ENCODE measurements around the gene LCE1F. TPM values are rescaled to one million over a fixed set of nuclear protein-coding genes. Genes with fewer than 3 reads are reported as not detected.

Gene LCE1F
- total RNA-seq, 4 donors from 2014 or later = not detected

- TF ChIP-seq POLR2A (IDR thresholded peaks at IDR 0.05; ENCODE audit: low read depth) = no peak
- no peak for TF ChIP-seq POLR2AphosphoS5 (IDR thresholded peaks at IDR 0.05)
- no peak for TF ChIP-seq EP300 (IDR thresholded peaks at IDR 0.05)
- TF ChIP-seq CTCF (IDR thresholded peaks at IDR 0.05) = no peak
- intact Hi-C loops (cut with DNase I) = no loop called here
- WGBS = 53% methylated on average over 5 of the region's 5 CpGs
Measured at GRCh38 chr1:152823294-152823693, 48.4 kb downstream of the LCE1F start.

GRCh38 chr1:152824964-152825363, 50.0 kb downstream of the LCE1F start:
- Histone ChIP-seq H3K27me3 (peaks cover 0 to 6% (median 0%) of the 10 kb centered on the region in 4 donors), H3K36me3 (no peaks in the 10 kb centered on the region), H3K4me3 (no peak overlapping the region), H3K9me3 (no peaks in the 10 kb centered on the region), H3K4me1 (no peaks in the 10 kb centered on the region), H3K27ac (replicated peaks in 1 of 4) (no peak overlapping the region)
- no peak for TF ChIP-seq POLR2A (IDR thresholded peaks at IDR 0.05; ENCODE audit: low read depth)
- no peak for TF ChIP-seq CTCF (IDR thresholded peaks at IDR 0.05)
- no peak for TF ChIP-seq EP300 (IDR thresholded peaks at IDR 0.05)
- TF ChIP-seq POLR2AphosphoS5 (IDR thresholded peaks at IDR 0.05) = no peak
- DNase-seq (ENCODE audit: extremely low spot score) = no peak
- intact Hi-C loops (cut with DNase I) = no loop called here

More at GRCh38 chr1:152823294-152823693, 48.4 kb downstream of the LCE1F start:
- H3K36me3 ChIP-seq = no peaks in the 10 kb centered on the region
- no peaks in the 10 kb centered on the region for H3K9me3 ChIP-seq
- H3K27ac ChIP-seq (replicated peaks in 1 of 4) = no peak overlapping the region
- H3K27me3 ChIP-seq = peaks cover 0 to 6% (median 0%) of the 10 kb centered on the region in 4 donors
- no peaks in the 10 kb centered on the region for H3K4me1 ChIP-seq
- DNase-seq (ENCODE audit: extremely low spot score) = no peak
- H3K4me3 ChIP-seq = no peak overlapping the region

Other genes with a start within 250 kb of the LCE1F start
- not detected for gene LCE3E, start 208.4 kb upstream of the LCE1F start, total RNA-seq
- not detected for gene LCE3D, start 194.6 kb upstream of the LCE1F start, total RNA-seq
- not detected for gene LCE3C, start 174.9 kb upstream of the LCE1F start, total RNA-seq
- not detected for gene LCE3B, start 161.3 kb upstream of the LCE1F start, total RNA-seq
- gene LCE3A, start 152.0 kb upstream of the LCE1F start, total RNA-seq = not detected
- not detected for gene LCE2D, start 111.8 kb upstream of the LCE1F start, total RNA-seq
- gene LCE2C, start 99.9 kb upstream of the LCE1F start, total RNA-seq = not detected
- gene LCE2B, start 89.0 kb upstream of the LCE1F start, total RNA-seq = not detected
- gene LCE2A, start 76.8 kb upstream of the LCE1F start, total RNA-seq = not detected
- not detected for gene LCE4A, start 67.0 kb upstream of the LCE1F start, total RNA-seq
- not detected for gene KPRP, start 17.1 kb upstream of the LCE1F start, total RNA-seq
- not detected for gene LCE1E, start 11.1 kb downstream of the LCE1F start, total RNA-seq
- gene LCE1D, start 21.6 kb downstream of the LCE1F start, total RNA-seq = not detected
- not detected for gene LCE1C, start 31.5 kb downstream of the LCE1F start, total RNA-seq
- not detected for gene LCE1B, start 36.8 kb downstream of the LCE1F start, total RNA-seq
- gene LCE1A, start 52.3 kb downstream of the LCE1F start, total RNA-seq = not detected
- not detected for gene LCE6A, start 67.7 kb downstream of the LCE1F start, total RNA-seq
- gene LCE7A, start 84.9 kb downstream of the LCE1F start, total RNA-seq = not detected
- gene SMCP, start 103.2 kb downstream of the LCE1F start, total RNA-seq = not detected
- not detected for gene IVL, start 133.4 kb downstream of the LCE1F start, total RNA-seq
- not detected for gene SPRR5, start 172.1 kb downstream of the LCE1F start, total RNA-seq
- not detected for gene SPRR4, start 195.5 kb downstream of the LCE1F start, total RNA-seq
- not detected for gene SPRR1A, start 208.9 kb downstream of the LCE1F start, total RNA-seq
- 1 to 10 TPM in 2 of 4 donors, not detected in 2; 1.6 to 5.0 TPM for gene SPRR3, start 226.6 kb downstream of the LCE1F start, total RNA-seq

All from esophagus muscularis mucosa (tissue), 4 donors.